Left renal pelvis (tissue), 4 donors: ENCODE results near the gene SNPH. TPM values are rescaled to one million over a fixed set of nuclear protein-coding genes. Genes with fewer than 3 reads are reported as not detected.

Source experiments
- DNase-seq, 4 donors: peaks; one replicate each; pipeline ENCODE4 v3.0.0-alpha.2; 2013; ENCODE audit warnings: low read depth in 4 of 4, low spot score in 3 of 4
- polyA plus RNA-seq, 4 donors: library from polyadenylated mRNA; unstranded; fragments of 120-200 nt; gene quantifications; one replicate each; pipeline ENCODE4 v1.2.1, GENCODE V29; 2013; ENCODE audit not compliant: insufficient read length in 4 of 4

Gene SNPH
- polyA plus RNA-seq, 4 donors = 2.2 to 4.0 (median 3.4) TPM

GRCh38 chr20:1263853-1264252 is 2.2 kb upstream of the SNPH start:
- DNase-seq = no peak

GRCh38 chr20:1264727-1265126 is 1.4 kb upstream of the SNPH start:
- DNase-seq = no peak

- DNase-seq = no peak
Observed at GRCh38 chr20:1265226-1265915, 723 bp upstream of the SNPH start.

GRCh38 chr20:1265916-1266166 is 253 bp upstream of the SNPH start:
- no peak for DNase-seq

GRCh38 chr20:1267161-1267560 is 1.1 kb downstream of the SNPH start:
- DNase-seq = no peak

- no peak for DNase-seq
Observed at GRCh38 chr20:1267809-1268374, 1.8 kb downstream of the SNPH start.

GRCh38 chr20:1269235-1269634 is 3.1 kb downstream of the SNPH start:
- no peak for DNase-seq

- no peak for DNase-seq
Observed at GRCh38 chr20:1269850-1270249, 3.8 kb downstream of the SNPH start.

- DNase-seq = no peak
Observed at GRCh38 chr20:1272368-1273100, 6.4 kb downstream of the SNPH start.

- no peak for DNase-seq
Observed at GRCh38 chr20:1273366-1273765, 7.3 kb downstream of the SNPH start.

- DNase-seq = no peak
Observed at GRCh38 chr20:1274485-1275311, 8.6 kb downstream of the SNPH start.

GRCh38 chr20:1275919-1276318 is 9.8 kb downstream of the SNPH start:
- no peak for DNase-seq

GRCh38 chr20:1277529-1278322 is 11.6 kb downstream of the SNPH start:
- no peak for DNase-seq

GRCh38 chr20:1278993-1279392 is 12.9 kb downstream of the SNPH start:
- no peak for DNase-seq

- DNase-seq = no peak
Observed at GRCh38 chr20:1280195-1281102, 14.4 kb downstream of the SNPH start.

- no peak for DNase-seq
Observed at GRCh38 chr20:1281279-1282057, 15.4 kb downstream of the SNPH start.

- no peak for DNase-seq
Observed at GRCh38 chr20:1282966-1283365, 16.9 kb downstream of the SNPH start.

- DNase-seq = no peak
Observed at GRCh38 chr20:1283522-1284510, 17.7 kb downstream of the SNPH start.
